Left renal cortex interstitium (tissue), 4 donors: ENCODE data around the gene ENOX1. TPM values are rescaled to one million over a fixed set of nuclear protein-coding genes. Genes with fewer than 3 reads are reported as not detected.

Experiments used
- DNase-seq, 4 donors: peaks; one replicate each; pipeline ENCODE4 v3.0.0-alpha.2; 2013; ENCODE audit warnings: low read depth in 4 of 4, low spot score in 2 of 4, missing footprints in 1 of 4
- polyA plus RNA-seq, 4 donors: library from polyadenylated mRNA; unstranded; fragments of 120-200 nt; gene quantifications; one replicate each; pipeline ENCODE4 v1.2.1, GENCODE V29; 2013; ENCODE audit not compliant: insufficient read length in 4 of 4

ENOX1 gene
- polyA plus RNA-seq, 4 donors = 9.6 to 12.0 (median 10.6) TPM

GRCh38 chr13:43492745-43493144, 294.0 kb downstream of the ENOX1 start:
- DNase-seq = no peak

GRCh38 chr13:43492311-43492710, 294.5 kb downstream of the ENOX1 start:
- no peak for DNase-seq

GRCh38 chr13:43489233-43489632, 297.5 kb downstream of the ENOX1 start:
- peak; percentile 48 to 65 (median 61) for DNase-seq

- DNase-seq = no peak
These were observed 298.9 kb downstream of the ENOX1 start for GRCh38 chr13:43487885-43488284.

GRCh38 chr13:43487461-43487860, 299.3 kb downstream of the ENOX1 start:
- no peak for DNase-seq

- DNase-seq = no peak
These were observed 302.1 kb downstream of the ENOX1 start for GRCh38 chr13:43484432-43485225.

- DNase-seq = no peak
These were observed 302.8 kb downstream of the ENOX1 start for GRCh38 chr13:43483930-43484329.

- no peak for DNase-seq
These were observed 304.1 kb downstream of the ENOX1 start for GRCh38 chr13:43482641-43483040.

- DNase-seq = no peak
These were observed 304.7 kb downstream of the ENOX1 start for GRCh38 chr13:43482026-43482425.

GRCh38 chr13:43478902-43479301, 307.9 kb downstream of the ENOX1 start:
- no peak for DNase-seq

GRCh38 chr13:43478211-43478610, 308.6 kb downstream of the ENOX1 start:
- DNase-seq = no peak

GRCh38 chr13:43475140-43475539, 311.6 kb downstream of the ENOX1 start:
- DNase-seq = no peak

GRCh38 chr13:43473437-43473836, 313.3 kb downstream of the ENOX1 start:
- no peak for DNase-seq

GRCh38 chr13:43472980-43473379, 313.8 kb downstream of the ENOX1 start:
- DNase-seq = no peak

- no peak for DNase-seq
These were observed 314.4 kb downstream of the ENOX1 start for GRCh38 chr13:43472339-43472738.

- DNase-seq = no peak
These were observed 316.2 kb downstream of the ENOX1 start for GRCh38 chr13:43470610-43471009.

- no peak for DNase-seq
These were observed 317.0 kb downstream of the ENOX1 start for GRCh38 chr13:43469791-43470190.

GRCh38 chr13:43464578-43465264, 322.1 kb downstream of the ENOX1 start:
- DNase-seq = no peak

- peak in 1 of 4 donors; percentile 13 for DNase-seq
These were observed 338.0 kb downstream of the ENOX1 start for GRCh38 chr13:43448605-43449336.

GRCh38 chr13:43446126-43446525, 340.6 kb downstream of the ENOX1 start:
- no peak for DNase-seq

GRCh38 chr13:43445668-43446067, 341.1 kb downstream of the ENOX1 start:
- no peak for DNase-seq
